Cardiac septum (tissue), 1 donor: ENCODE results near the gene PACS2. TPM values are rescaled to one million over a fixed set of nuclear protein-coding genes. Genes with fewer than 3 reads are reported as not detected.
"Not testable (repeated sequence)": the region's sequence is repeated elsewhere in the genome, so short reads cannot be mapped to it uniquely, and the experiment has no call there.

Experiments
- DNase-seq: peaks from one replicate; pipeline ENCODE4 v3.0.0-alpha.2; 2020; ENCODE audit warnings: low spot score
- intact Hi-C: fragments of 100-400 bp; cut with DNase I; formaldehyde crosslinking; loops from one replicate; pipeline ENCODE4 v1.14.0; 2022
- total RNA-seq: library from RNA; stranded (reverse); fragmentation: NEBNext Ultra II Directional; extraction: Animal tissue kit (Norgen Biotek cat#: 25700); gene quantifications from one replicate; pipeline ENCODE4 v1.2.1, GENCODE V29; 2021
- donor health status: DM: no; HTN: no; CAD: no.

The PACS2 gene
- total RNA-seq, 1 donor from 2014 or later: 55.1 TPM

DNA sequence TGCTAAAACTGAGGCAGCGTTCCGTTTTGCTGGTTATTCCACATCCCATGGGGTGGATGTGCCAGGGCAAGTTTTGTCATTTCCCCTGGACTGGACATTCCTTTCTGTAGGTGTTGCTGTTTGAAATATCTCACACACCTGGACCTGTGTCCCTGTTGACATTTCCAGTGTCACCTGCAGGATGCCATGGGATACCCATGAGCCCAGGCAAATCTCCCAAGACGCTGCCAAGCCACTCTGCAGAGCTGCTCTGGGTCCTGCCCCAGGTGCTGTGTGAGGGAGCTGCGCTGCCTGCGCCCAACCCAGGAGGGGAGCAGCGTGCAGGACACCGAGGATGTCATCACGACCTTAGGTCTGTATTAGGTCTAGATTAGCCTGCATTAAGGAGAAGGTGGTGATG lies 5.2 kb upstream of the PACS2 start:
- intact Hi-C loops: no loop called here
- DNase-seq: no peak

DNA sequence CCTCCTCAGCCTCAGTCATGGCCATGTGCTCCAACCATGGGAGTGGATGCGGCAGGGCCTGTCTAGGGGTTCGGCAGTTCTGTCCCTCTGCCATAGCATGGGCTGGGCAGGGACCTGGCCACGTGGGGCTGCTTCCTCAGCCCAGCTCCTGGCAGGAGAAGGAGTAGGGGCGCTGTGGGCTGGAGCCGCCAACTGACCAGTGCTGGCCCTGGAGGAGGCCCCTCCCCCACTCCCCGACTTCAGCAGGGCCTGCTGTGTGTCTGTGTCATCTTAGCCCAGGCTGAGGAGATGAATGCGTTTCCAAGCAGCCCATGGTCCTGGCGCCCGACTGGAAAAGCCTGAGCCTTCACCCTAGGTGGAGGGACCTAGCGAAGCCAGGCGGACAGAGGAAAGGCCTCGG lies 2.7 kb upstream of the PACS2 start:
- no peak for DNase-seq
- intact Hi-C loops: no loop called here

DNA sequence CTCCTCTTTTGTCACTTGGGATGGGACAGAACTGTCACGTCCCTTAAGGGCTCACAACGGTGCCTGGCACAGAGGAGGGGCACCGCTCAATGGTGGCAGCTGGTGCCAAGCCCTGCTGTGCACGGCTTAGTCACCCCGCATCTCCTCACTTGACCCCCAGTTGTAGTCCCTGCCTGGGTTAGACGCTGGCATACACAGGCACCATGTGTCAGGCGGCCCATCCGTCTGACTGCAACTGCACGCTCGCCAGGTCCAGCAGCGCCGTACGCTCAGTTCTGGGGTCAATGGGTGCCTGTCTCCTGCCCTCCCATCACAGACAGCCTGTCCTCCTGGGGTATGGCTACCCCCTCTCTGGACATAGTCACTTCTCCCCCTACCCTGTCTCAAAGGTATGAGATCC lies 1.6 kb upstream of the PACS2 start:
- intact Hi-C loops: no loop called here
- DNase-seq: no peak

DNA sequence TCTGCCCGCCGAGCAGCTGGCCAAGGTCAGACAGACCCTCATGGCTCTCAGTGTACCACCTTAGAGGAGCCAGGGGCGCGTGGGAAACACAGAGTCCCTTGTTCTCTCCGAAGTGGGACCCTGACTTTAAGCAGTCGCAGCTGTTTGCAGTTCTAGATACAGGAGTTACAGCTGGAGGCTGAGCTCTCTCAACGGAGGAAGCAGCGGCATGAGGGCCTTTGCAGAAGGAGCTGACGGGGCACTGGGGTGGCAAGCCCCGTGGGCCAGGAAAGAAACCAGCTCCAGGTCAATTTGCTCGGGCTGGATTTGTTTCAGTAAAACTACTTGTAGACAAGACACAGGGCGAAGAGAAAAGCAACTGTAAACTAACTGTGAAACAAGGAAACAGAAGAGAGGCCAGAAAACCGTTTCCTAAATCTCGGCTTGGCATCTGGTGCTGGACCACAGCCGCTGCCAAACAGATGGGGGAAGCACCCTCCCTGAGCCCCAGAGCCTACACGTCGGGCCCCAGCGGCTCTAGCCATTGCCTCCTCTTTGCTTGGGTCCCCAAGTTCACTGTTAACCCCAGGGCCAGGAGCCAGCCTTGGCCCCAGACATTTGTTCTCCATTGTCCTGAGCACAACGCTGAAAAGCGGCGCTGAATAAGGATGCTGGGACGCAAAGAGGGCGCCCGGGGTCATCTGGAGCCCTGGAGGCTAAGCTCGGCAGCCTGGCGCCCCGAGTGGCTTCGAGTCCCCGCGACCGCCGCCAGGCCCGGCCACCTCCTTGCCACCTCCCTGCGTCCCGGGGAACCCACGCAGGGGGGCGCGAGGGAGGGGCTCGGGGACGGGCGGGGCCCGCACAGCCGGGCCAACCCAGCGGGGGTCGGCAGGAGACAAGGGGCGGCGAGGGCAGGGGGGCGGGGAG lies 914 bp upstream of the PACS2 start:
- intact Hi-C loops: no loop called here
- DNase-seq: no peak

DNA sequence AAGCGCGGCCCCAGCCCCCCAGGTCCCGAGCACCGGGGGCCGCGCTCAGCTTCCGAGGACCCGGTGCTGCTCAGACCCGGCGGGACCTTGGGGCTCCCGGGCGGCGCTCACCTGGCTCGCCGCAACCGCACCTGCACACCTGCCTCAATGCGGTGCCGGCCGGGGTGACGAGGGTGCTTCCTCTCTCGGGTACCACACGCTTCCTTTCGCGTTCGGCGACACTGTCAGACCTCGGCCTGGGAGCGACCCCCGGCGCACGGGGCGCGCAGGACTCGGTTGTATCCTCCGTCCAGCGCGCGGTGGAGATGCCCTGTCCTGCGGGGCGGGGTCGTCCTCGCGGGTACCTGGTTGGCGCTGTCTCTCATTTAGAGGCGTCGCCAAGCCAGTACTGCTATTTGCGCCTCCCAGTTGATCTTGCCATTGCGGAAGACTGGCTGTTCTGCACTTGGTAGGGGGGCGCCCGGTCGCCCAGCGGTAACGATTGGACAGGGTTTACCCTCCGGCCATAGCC lies 718 bp downstream of the PACS2 start:
- DNase-seq: no peak

DNA sequence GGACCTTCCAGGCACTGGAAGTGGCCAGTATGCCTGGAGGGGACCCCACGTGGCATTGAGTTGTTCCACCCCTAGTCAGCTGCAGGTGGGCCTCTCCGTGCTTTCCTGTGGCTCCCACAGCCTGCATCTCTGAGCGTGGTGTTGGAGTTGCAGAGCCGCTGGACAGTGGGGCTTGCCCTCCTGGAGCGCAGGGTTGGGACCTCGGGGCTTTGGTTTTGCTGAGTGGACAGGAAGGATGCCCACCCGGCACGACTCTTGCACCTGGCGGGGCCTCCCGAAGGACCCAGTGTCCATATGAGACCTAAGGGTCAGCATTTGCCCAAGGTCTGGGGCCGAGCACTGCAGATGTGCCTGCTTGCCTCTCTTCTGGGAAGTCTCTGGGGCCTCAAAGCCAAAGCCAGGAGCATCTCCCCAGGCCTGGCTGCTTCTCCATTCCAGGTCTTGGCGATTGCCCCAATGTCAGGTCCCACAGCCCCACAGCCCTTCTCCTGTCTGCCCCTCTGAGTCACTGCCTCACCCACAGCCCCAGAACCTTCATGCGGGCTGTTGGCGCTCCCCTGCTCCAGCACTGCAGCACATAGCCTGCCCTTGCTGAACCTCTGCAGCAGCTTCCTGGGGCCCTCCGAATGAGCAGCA lies 1.5 kb downstream of the PACS2 start:
- intact Hi-C loops: loop anchor here (5.0 kb wide), 1 partner anchor 36 kb away; no protein-coding TSS in a partner anchor
- DNase-seq: no peak

More for the DNA sequence above, 718 bp downstream of the PACS2 start:
- intact Hi-C loops: loop anchor here (5.0 kb wide), 1 partner anchor 37 kb away; no protein-coding TSS in a partner anchor

DNA sequence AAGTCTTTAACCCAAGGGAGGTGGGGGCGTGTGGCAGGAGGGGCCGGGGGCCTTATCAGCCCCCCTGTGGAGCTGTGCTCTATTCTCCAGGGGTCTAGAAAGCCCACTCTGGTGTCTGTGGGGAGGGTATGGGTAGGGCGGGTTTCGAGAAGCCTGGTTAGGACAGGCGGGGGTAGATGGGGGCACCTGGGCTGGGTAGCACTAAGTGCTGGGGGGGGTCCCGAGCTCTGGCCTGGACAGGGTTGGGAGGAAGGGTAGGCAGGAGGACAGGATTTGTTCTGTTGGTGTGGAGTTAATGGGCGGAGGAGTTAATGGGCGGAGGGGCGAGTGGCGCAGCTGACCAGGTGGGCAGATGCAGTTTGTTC lies 2.0 kb downstream of the PACS2 start:
- DNase-seq: no peak
- intact Hi-C loops: loop anchor here (5.0 kb wide), 1 partner anchor 36 kb away; no protein-coding TSS in a partner anchor

DNA sequence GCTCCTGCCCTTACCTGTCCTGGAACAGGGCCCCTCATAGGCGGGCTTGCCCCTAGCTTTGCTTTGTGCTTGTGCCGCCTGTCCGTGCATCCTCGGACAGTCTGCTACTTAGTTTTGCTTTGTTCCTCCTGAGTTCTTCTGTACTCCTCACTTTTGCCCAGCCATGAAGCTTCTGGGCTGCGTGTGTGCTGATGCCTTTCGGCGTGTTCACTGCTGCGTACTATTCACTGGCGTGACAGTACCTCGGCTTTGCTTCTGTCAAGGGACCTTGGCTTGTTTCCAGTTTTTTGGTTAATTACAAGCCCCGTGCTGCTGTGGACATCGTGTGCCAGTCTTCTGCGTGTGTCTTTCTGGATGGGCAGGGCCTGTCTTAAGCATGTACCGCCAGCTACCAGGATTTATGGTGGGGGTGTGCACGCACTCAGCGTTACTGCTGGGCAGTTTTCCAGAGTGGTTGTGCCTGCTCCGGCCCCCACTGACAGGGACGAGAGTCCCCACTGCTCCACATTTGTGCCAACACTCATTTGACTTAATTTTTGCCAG lies 2.5 kb downstream of the PACS2 start:
- no peak for DNase-seq
- intact Hi-C loops: loop anchor here (5.0 kb wide), 1 partner anchor 35 kb away; no protein-coding TSS in a partner anchor

DNA sequence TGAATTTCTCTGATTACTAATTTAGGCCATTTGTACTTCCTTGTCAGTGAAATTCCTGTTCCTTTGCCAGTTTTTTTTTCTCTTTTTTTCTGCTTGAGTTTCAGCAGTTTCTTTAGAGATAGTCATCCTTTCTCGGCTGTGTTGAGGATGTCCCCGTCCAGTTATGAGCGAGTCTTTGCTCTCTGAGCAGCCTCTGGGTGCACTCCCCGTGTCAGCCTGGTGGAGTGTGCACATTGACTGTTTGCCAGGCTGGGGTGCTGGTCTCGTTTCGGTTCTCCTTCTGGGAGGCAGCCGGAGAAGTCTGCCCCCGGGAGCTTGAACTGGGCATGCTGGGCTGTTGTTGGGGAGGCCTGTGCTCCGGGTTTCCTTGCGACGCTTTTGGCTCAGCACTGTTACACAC lies 3.0 kb downstream of the PACS2 start:
- DNase-seq: no peak
- intact Hi-C loops: loop anchor here (5.0 kb wide), 1 partner anchor 35 kb away; no protein-coding TSS in a partner anchor

DNA sequence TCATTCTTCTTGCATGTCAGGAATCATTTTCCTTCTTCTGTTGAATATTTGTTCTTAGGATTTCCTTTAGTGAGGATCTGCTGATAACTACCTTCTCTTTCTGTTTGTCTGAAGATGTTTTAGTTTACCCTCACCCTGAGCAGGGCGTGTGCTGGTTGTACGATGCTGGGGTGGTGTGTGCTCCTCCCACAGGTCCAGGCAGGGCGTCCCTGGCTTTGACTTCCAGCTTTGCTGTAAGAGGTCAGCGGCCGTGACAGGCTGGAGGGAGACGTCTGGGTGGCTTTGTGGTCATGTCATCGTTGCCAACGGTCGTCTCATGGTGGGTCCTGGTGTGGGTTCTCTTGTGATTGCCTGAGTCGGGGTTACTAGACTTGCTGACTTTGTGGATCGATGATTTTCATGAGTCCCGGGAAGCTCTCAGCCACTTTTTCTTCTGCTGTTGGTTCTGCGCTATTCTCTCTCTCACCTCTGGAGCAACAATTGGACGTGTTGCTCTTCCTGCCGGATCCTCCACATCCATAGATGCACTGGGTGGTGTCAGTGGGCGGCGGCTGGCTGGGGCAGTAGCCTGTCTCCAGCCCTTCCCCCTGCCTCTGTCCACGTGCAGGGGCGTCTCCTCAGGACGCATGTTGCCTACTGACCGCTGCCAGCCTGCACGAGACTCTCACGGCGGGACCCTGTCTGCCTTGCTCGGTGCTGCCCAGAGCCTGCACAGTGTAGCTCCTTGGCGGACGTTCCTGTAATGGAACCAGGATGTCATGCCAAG lies 8.4 kb downstream of the PACS2 start:
- intact Hi-C loops: no loop called here
- no peak for DNase-seq

DNA sequence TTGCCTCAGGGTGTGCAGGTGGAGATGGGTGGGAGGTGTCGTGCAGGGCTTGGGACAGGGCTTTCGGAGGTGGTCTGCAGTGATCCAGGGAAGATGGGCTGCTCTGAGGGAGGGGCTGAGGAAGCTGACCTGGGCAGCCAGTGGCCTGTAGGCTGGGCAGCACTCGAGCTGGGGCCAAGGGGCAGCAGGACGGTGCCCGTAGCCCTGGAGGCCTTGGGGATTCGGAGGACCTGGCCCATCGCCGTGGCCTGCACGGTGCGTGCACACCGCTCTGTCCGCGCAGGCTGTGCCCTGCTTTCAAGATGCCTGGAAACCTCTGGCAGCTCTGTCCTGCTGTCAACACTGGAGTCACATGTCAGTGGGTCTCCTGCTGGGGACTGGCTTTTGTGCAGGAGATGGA lies 9.1 kb downstream of the PACS2 start:
- intact Hi-C loops: no loop called here

DNA sequence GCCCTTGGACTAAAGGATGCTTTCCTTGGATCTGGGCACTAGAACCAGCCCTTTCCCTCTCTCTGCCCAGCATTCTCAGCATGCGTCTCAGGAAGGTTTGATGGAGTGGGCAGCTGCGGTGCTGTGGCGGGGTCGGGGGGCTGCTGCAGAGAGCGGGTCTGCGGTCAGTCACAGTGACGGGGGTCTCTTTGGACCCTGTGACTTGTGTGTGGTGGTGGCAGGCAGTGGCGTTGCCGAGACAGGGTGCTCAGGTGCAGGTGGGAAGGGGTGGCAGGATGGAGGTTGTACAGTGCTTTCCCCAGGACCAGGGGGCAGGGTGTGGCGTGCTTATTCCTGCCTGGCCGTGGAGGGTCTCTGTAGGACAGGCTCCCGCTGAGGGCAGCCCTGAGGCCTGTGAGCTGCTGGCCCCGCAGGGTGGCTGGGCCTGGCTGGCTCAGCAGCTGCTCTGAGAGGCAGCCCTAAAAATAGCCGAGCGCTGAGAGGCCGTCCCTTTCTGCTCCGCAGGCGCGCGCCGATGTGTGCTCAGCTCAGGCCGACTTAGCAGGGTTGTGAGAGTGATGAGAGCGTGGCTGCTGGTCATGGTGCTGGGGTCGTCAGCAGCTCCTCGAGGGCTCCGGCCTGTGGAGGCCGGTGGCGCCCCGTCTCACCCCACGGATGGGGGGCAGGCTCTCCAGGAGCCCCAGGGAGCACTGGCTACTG lies 9.7 kb downstream of the PACS2 start:
- no peak for DNase-seq
- intact Hi-C loops: no loop called here

More for the DNA sequence above, 9.1 kb downstream of the PACS2 start:
- no peak for DNase-seq

DNA sequence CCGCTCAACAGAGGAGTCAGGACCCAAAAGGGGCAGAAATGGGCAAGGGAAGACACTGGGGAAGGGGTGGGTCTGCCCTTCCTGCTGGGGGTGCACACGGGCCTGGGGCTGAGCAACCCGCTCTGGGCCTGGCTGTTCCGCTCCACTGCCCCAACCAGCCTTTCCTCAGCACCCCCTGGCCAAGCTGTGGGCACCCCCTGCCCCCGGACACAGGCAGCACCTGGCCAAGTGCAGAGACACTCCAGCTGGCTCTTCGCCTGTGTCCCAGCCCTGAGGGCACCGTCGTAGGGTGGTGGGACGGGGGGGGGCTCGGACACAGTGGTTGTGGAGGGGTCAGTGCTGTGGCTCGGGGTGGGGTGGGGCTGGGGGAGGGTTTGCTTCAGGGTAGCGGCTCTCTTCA lies 10.3 kb downstream of the PACS2 start:
- DNase-seq: no peak
- intact Hi-C loops: no loop called here

DNA sequence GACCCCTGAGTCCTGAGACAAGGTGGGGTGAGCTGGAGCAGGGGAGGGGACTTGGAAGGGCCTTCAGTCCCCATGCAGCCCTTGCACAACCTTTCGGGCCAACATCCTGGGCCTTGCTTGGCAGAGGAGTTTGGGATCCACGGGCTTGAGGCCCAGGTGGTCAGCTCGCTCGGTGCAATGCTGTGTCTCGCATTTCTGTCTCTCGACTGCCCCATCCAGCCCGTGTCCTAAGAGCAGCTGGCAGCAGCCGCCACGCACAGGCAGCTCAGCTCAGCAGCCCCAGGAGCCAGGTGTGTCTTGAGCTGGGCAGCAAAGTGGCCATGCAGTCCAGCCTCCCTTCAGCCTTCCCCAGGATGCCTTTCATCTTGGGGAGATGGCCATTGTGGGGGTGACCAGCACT lies 10.8 kb downstream of the PACS2 start:
- no peak for DNase-seq

DNA sequence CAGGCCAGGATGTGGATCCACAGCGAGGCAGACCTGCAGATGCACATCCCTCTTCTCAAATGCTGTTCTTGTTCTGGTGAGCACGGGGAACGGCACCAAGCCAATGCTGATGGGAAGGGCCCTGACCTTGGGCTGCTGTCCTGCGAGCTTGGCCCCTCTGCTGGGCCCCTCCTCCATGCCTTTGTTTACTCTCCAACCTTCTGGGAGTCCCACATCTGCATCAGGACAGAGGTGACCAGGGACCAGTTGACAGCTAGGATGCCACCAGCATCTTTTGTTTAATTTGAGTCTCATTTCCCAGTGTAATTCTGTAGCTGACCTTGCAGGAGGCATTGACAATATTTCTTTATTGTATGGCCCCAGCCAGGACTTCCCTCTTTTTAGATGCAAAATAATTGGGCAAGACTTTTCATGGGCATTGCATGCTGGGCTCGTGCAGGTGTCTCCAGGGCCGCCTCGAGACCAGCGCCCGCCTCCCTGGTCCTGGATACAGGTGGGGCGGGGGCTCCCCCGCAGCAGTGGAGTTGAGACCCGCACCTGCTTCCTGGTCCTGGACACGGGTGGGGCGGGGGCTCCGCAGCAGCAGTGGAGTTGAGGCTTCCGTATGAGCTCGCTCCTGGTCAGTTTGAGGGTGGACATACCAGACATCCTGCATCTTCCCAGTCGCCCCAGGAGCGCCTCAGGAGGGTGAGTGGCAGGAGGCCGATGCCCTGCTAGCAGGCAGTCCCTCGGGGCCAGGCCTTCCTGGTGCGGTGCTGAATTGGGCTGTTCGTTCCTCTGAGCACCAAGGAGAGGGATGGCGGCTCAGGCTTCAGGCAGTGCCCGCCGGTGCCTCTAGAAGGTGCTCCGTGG lies 11.4 kb downstream of the PACS2 start:
- DNase-seq: no peak
- intact Hi-C loops: no loop called here

More for the DNA sequence above, 10.8 kb downstream of the PACS2 start:
- intact Hi-C loops: no loop called here

DNA sequence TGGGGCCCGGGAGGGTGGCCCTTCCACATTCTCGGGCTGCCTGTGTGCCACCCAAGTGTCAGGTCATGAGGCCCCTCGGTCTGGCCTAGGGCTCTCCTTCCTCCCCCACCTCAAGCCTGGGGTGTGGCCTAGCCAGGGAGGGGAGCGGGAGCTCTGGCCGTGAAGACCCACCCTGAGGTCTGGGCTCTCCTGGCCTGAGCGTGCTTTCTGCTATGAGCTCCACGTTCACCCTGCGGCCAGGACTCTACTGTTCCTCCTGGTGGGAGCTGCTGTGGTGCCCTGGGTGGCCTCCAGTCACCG lies 12.0 kb downstream of the PACS2 start:
- intact Hi-C loops: no loop called here
- DNase-seq: no peak

DNA sequence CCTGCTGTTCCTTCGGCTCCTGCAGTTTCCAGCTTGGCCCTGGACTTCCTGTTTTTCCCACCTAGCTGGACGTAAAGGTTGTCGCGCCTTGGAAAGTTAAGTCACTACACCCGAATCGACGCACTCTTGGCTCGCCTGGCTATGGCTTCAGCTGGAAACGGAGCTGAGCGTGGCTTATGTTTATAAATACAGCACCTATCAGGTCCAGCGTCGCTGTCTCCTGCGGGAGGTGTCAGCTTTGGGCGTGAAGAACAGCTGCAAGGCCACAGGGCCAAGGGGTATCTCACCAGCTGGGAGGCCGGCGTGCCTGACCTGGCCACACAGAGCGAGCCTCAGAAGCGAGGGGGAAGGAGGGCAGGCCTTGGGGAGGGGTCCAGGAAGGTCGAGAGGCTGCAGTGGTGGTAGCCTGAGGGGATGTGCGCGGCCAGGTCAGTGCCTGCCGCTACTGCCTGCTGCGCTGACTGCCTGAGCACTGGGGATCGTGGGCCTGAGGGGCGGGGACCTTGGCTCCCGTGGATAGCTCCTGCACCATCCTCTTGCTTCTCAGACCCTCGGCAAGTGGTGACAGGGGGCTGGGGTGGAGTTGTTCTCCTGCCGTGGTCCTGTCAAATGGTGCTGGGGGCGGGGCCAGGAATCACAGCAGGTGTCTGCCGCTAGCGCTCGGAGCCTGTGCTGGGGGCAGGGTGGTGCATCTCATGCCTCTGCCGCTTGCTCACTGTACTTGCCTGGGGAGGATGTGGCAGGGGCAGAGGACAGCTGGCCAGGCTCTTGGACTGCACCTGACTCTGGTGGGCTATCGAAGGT lies 12.5 kb downstream of the PACS2 start:
- intact Hi-C loops: no loop called here
- no peak for DNase-seq

DNA sequence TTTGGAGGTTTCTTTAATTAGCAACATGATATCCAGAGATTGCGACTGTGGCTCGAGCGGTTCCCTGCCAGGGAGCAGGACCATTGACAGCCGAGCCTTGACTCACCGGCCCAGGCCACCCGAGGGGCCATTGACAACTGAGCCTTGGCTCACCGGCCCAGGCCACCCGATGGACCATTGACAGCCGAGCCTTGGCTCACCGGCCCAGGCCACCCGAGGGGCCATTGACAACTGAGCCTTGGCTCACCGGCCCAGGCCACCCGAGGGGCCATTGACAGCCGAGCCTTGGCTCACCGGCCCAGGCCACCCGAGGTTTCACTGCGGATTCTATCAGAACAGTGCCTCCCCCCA lies 13.1 kb downstream of the PACS2 start:
- DNase-seq, intact Hi-C loops: not testable (repeated sequence)
